ENCODE data around the gene CSGALNACT2.
"Not testable (repeated sequence)": the region's sequence is repeated elsewhere in the genome, so short reads cannot be mapped to it uniquely, and the experiment has no call there.

The CSGALNACT2 gene

DNA sequence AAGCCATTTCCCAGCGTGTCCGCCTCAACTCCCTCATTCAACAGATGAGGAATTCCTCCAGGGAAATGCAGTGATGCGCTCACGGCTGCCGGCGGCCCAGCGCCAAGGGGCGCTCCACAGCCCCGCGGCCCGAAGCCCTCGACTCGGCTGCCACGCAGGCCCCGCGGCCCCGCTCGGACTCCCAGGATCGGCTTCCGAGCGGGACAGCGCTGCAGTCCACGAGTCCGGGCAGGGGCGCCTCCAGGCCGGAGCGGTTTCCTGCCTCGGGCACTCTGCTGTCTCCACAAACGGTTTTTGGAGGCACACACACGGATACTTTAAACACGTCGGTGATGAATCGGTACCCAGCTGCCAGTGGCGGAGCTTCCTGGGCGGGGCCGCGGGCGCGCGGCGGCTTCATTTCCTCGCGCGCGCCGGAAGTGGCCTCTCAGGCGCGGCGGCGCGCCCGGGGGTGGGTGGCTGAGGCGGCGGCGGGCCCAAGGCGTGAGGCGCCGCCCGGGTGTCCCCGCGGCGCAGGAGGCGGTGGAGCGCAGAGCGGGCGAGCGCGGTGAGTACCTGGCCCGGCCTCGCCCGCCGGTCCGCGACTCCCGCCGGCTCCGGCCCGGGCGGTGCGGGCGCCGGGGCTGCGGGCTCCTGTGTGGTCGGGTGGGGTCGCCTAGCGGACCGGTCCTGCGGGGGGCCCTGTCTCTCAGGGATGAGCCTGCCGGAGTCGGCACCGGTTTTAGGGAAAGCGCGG lies at the start of gene CSGALNACT2:
CSGALNACT2 (plus strand) TSS at position 425 of the 736 bp plus-strand sequence. CDS start 16,705 bp downstream, outside the sequence.
- peak; percentile 91 for DNase-seq

GRCh38 chr10:43089519-43089918 lies 48.7 kb upstream of the CSGALNACT2 start:
- DNase-seq: no peak

DNA sequence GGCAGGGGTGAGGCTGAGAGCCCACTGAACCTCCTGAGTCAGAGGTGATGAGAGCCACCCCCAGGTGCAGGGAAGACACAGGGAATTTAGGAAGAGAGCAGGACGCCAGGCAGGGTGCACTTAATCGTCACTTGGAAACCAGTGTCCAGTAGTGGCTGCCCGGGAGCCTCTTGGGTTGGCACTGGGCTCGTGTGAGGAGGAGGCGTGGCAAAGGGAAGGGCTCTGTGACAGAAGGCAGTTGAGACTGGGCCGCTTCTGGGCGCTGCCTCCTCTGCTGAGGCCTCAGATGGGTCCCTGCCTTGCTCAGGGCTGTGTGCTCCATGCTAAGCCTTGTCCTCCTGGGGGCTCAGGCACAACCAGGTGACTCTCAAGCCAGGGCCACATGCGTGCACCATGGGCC lies 48.1 kb upstream of the CSGALNACT2 start:
- no peak for DNase-seq

- DNase-seq: no peak
These were observed 47.6 kb upstream of the CSGALNACT2 start for GRCh38 chr10:43090664-43091063.

- DNase-seq: no peak
These were observed 46.4 kb upstream of the CSGALNACT2 start for GRCh38 chr10:43091846-43092245.

GRCh38 chr10:43093423-43094076 lies 44.7 kb upstream of the CSGALNACT2 start:
- DNase-seq: no peak

GRCh38 chr10:43094085-43094484 lies 44.2 kb upstream of the CSGALNACT2 start:
- DNase-seq: no peak

DNA sequence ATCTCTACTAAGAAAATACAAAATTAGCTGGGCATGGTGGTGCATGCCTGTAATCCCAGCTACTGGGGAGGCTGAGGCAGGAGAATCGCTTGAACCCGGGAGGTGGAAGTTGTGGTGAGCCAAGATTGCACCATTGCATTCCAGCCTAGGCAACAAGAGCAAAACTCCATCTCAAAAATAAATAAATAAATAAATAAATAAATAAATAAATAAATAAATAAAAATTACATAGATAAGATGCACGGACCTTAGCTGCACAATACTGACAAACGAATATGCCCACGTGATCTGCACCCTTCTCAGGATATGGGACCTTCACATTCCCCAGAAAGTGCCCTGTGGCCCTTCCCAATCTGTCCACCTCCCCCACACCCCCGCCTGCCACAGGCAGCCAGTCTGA lies 38.9 kb upstream of the CSGALNACT2 start:
- DNase-seq: not testable (repeated sequence)

- no peak for DNase-seq
These were observed 38.3 kb upstream of the CSGALNACT2 start for GRCh38 chr10:43099928-43100327.

- DNase-seq: no peak
These were observed 37.9 kb upstream of the CSGALNACT2 start for GRCh38 chr10:43100366-43100765.

DNA sequence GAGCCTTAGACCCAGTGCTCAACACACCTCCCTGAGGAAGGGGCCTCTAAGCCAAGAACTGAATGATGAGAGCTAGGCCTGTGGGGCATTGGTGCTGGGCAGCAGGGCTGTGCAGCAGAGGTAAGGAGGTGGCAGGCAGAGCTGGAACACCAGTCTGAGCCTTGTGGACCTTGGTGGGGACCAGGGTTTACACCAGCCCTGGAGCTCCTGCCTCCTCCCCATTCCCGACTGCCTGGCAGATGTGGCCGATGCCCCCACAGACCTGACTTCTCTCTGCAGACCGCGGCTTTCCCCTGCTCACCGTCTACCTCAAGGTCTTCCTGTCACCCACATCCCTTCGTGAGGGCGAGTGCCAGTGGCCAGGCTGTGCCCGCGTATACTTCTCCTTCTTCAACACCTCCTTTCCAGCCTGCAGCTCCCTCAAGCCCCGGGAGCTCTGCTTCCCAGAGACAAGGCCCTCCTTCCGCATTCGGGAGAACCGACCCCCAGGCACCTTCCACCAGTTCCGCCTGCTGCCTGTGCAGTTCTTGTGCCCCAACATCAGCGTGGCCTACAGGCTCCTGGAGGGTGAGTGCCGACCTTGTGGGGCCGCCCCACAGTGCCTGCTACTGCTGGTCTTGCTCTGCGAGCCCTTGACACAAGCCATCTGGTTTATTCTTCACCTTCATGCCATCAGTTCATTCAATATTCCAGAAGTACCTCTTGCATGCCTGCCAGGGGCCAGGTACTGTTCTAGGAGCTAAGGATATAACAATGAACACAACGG lies 36.0 kb upstream of the CSGALNACT2 start:
- DNase-seq: no peak

GRCh38 chr10:43105102-43105955 lies 32.9 kb upstream of the CSGALNACT2 start:
- peak; percentile 77 for DNase-seq

DNA sequence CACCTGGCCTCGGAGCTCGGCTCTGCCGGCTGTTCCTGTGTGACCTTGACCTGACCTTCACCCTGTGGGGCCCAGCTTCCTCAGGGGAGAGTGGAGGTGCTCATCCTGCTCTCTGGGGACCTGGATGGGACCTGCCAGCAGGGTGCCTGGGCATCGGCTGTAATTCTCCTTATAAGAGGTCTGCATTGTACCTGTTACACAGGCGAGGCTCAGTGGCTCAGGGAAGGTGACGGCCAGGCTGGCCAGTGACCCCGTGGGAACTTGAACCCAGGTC lies 32.4 kb upstream of the CSGALNACT2 start:
- no peak for DNase-seq

DNA sequence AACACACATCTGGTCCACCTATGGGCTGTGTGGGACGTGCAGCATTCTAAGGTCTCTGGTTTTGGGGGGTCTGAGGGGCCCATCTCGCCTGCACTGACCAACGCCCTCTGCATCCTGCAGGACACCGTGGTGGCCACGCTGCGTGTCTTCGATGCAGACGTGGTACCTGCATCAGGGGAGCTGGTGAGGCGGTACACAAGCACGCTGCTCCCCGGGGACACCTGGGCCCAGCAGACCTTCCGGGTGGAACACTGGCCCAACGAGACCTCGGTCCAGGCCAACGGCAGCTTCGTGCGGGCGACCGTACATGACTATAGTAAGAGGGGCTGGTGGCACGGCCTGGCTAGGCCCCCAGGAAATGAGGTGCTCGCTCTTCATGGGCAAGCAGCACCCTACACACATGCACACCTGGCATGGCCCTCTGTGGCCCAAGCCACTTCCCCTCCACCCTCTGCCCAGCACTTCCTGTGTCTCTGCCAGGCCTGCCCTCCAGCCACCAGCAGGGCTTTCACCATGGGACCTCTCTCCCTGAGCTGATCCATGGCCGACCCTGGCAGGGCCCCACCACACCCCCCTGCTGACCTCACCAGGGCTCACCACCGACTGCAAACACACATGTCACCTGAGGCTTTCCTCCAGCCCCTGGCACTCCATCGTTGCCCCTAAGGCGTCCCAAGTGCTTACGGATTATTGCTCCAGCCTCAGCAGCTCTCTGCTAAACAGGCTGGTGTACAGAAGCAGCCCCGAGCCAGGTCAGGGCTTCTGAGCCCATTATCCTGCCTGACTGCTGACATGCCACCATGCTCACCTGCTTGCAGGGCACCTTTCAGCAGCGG lies 31.8 kb upstream of the CSGALNACT2 start:
- DNase-seq: no peak

DNA sequence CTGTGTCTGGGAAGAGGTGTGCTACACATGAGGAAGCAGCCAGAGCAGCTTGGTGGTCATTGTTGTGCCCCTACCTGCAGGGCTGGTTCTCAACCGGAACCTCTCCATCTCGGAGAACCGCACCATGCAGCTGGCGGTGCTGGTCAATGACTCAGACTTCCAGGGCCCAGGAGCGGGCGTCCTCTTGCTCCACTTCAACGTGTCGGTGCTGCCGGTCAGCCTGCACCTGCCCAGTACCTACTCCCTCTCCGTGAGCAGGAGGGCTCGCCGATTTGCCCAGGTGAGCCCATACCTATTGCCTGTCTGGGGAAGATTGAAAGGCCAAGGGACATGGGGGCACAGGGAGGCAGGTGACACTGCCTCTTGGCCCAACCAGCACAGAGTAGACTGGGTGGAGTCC lies 29.3 kb upstream of the CSGALNACT2 start:
- no peak for DNase-seq

- DNase-seq: no peak
These were observed 28.5 kb upstream of the CSGALNACT2 start for GRCh38 chr10:43109671-43110249.

GRCh38 chr10:43110338-43111071 lies 27.7 kb upstream of the CSGALNACT2 start:
- DNase-seq: no peak

DNA sequence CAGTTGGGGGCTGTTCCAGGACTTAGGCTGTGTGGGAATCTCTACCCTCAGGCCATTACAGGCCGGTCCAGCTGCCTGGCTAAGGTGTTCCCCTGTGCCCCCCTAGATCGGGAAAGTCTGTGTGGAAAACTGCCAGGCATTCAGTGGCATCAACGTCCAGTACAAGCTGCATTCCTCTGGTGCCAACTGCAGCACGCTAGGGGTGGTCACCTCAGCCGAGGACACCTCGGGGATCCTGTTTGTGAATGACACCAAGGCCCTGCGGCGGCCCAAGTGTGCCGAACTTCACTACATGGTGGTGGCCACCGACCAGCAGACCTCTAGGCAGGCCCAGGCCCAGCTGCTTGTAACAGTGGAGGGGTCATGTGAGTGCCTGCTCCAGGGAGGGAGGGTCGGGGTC lies 27.1 kb upstream of the CSGALNACT2 start:
- DNase-seq: no peak

GRCh38 chr10:43111921-43112607 lies 26.2 kb upstream of the CSGALNACT2 start:
- DNase-seq: no peak

DNA sequence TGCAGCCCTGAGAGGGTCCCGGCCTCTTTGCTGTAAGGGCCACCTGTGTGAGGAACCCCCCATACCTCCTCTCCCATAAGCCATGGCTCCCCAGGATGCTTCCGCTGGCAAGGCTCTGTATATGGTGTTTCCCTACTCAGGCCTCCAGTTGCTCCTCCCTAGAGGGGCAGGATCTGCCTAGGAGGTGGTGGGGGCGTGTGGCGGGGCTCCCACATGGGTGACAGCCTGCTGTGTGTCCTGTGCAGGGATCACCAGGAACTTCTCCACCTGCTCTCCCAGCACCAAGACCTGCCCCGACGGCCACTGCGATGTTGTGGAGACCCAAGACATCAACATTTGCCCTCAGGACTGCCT lies 25.7 kb upstream of the CSGALNACT2 start:
- no peak for DNase-seq

Measured in activated CD4-positive, alpha-beta T cell treated with anti-CD3 and anti-CD28 coated beads, Interleukin-2, amount 50 U/mL, for 16 hours (primary cell).